Measurements from ENCODE around the gene EFCAB9.
"Not testable (repeated sequence)": the region's sequence is repeated elsewhere in the genome, so short reads cannot be mapped to it uniquely, and the experiment has no call there.

Gene EFCAB9

GRCh38 chr5:172193872-172194271 is at the start of gene EFCAB9:
TSS of gene EFCAB9 (plus strand) at chr5:172194172. CDS start at chr5:172194173, 1 bp downstream.
- Histone ChIP-seq H3K36me3 (no peaks in the 10 kb centered on the region), H3K9ac (no peak within 1 kb of the TSS), H3K4me3 (no peak within 1 kb of the TSS), H4K20me1 (no peaks in the 10 kb centered on the region), H3K27ac (no peak within 1 kb of the TSS), H3K27me3 (no peaks in the 10 kb centered on the region), H3K9me3 (no peaks in the 10 kb centered on the region), H3K4me1 (peaks cover 5% of the 10 kb centered on the region), H3K4me2 (no peak within 1 kb of the TSS)
- no peak for TF ChIP-seq Cebpa-rat (IDR thresholded peaks at IDR 0.05)

GRCh38 chr5:172144291-172144815 is 49.6 kb upstream of the EFCAB9 start:
- peak overlapping the region; percentile 73 for H3K4me2 ChIP-seq
- 0 out of 2 replicates have a peak overlapping the region, but pooled peaks have one; percentile 20 for H3K9ac ChIP-seq
- peak overlapping the region; percentile 69 for H3K27ac ChIP-seq
- H4K20me1 ChIP-seq = peaks cover 100% of the 10 kb centered on the region
- peaks cover 84% of the 10 kb centered on the region for H3K4me1 ChIP-seq
- H3K9me3 ChIP-seq = no peaks in the 10 kb centered on the region
- H3K4me3 ChIP-seq = no peak overlapping the region
- TF ChIP-seq Cebpa-rat (IDR thresholded peaks at IDR 0.05) = no peak
- H3K27me3 ChIP-seq = no peaks in the 10 kb centered on the region
- peaks cover 81% of the 10 kb centered on the region for H3K36me3 ChIP-seq

DNA sequence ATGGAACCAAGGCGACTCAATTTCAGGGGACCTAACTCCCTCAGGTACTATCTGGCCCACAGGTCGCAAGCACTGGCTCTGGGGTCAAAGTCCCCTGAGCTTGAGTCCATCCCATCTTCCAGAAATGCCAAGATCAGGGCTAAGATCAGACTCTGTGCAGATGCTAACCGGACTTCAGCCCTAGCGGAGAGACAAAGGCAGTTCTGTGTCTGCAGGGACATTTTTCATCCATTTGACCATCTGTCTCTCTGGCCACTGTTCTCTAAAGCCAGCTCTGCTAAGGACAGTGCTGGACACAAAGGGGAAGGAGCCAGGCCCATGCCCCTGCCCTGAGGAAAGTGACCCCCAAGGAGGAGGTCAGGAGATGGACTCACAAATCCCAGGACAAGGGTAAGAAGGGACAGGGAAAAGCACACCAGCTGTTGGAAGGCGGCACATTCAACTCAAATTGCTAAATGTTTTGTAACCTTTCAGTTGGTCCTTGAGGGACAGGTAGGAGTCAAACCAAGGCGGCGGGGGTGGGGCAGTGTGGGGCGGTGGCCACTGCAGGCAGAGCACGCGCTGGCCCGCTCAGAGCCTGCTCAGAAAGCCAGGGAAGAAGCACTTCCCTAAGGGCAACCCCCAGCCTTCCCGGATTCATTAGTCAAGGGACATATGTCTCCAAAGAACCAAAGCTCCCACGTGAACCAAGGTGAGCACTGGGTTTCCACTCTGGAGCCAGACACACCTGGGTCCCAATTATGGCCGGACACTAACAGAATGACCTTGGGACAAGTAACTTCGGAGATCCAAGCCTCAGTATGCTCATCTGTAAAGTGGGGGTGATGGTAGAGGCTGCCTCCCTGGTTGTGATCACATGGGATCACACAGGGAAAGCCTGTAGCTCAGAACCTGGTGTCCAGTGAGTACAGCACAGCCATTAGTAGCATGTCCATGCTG is 48.8 kb upstream of the EFCAB9 start:
- Histone ChIP-seq H3K27me3 (no peaks in the 10 kb centered on the region), H3K27ac (peak overlapping the region; percentile 69), H3K36me3 (peaks cover 86% of the 10 kb centered on the region), H3K4me3 (no peak overlapping the region), H3K4me2 (peak overlapping the region; percentile 73), H3K4me1 (peaks cover 88% of the 10 kb centered on the region), H4K20me1 (peaks cover 97% of the 10 kb centered on the region), H3K9me3 (no peaks in the 10 kb centered on the region), H3K9ac (peak overlapping the region; percentile 20; the same call in 1 of the 2 replicates)
- no peak for TF ChIP-seq Cebpa-rat (IDR thresholded peaks at IDR 0.05)

DNA sequence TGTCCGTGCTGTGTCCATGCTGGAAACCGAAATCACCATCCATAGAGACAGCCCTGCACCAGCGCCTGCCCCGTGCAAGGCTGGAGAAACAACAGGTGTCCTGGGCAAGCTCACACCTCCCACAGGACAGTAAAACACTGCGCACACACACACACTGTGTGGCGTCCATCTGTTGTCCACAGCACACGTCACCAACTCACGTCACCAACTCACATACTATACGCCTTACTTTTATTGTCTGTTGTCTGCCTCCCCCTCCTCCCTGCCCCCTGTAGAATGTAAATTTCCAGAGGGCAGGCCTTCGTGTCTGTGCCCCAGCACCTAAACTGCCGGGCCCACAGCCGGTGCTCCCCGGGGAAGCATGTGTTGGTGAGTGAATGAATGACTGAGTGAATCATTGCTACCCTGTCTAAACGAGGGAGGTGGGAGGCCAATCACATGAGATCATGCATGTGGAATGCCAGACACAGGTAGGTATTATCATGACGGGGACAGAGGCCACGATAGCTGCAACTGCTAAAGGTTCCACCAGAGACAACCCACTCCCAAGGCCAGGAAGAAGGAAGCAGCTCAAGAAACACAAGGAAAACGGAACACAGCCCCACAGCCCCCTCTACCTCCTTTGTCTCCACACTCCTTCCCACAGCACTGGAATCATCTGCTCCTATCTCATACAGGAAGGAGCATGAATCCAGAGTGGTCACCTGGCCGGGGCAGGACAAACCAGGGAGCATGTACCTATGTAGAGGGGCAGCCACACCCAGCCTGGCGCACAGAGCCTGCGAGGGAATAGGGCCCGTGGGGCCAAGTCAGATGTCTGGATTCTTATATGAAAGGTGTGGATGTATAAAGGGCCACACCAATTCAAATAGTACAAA is 47.9 kb upstream of the EFCAB9 start:
- peaks cover 97% of the 10 kb centered on the region for H4K20me1 ChIP-seq
- no peak for TF ChIP-seq Cebpa-rat (IDR thresholded peaks at IDR 0.05)
- peak overlapping the region; percentile 73 for H3K4me2 ChIP-seq
- H3K36me3 ChIP-seq = peaks cover 77% of the 10 kb centered on the region
- peaks cover 89% of the 10 kb centered on the region for H3K4me1 ChIP-seq
- 0 out of 2 replicates have a peak overlapping the region, but pooled peaks have one; percentile 55 for H3K27ac ChIP-seq
- H3K9me3 ChIP-seq = no peaks in the 10 kb centered on the region
- no peaks in the 10 kb centered on the region for H3K27me3 ChIP-seq
- no peak overlapping the region for H3K4me3 ChIP-seq
- 0 out of 2 replicates have a peak overlapping the region, but pooled peaks have one; percentile 42 for H3K9ac ChIP-seq

DNA sequence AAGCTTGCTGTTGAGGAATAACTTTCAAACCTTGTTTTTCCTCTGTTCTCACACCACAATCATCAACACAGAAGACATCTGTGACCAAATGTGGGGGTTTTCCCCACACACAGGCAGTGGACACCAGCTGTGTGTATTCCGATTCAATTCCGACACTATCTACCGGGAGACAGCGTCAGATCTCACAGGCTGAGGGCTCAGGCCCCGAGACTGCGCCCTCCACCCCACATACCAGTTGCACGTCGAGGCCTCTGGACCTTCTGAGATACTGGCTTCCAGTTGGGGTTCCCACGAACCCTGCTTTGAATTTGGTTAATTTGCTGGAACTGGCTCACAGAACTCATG is 47.3 kb upstream of the EFCAB9 start:
- H3K4me1 ChIP-seq = peaks cover 89% of the 10 kb centered on the region

GRCh38 chr5:172147857-172148256 is 46.1 kb upstream of the EFCAB9 start:
- Histone ChIP-seq H3K27me3 (no peaks in the 10 kb centered on the region), H3K4me3 (no peak overlapping the region), H3K27ac (peak overlapping the region; percentile 55), H3K4me2 (peak overlapping the region; percentile 73), H3K9me3 (no peaks in the 10 kb centered on the region), H4K20me1 (peaks cover 97% of the 10 kb centered on the region), H3K36me3 (peaks cover 72% of the 10 kb centered on the region), H3K4me1 (peaks cover 86% of the 10 kb centered on the region), H3K9ac (0 out of 2 replicates have a peak overlapping the region, but pooled peaks have one; percentile 42)
- no peak for TF ChIP-seq Cebpa-rat (IDR thresholded peaks at IDR 0.05)

More for the DNA sequence above, 47.3 kb upstream of the EFCAB9 start:
- Histone ChIP-seq H3K4me2 (peak overlapping the region; percentile 73), H3K9me3 (no peaks in the 10 kb centered on the region), H3K27ac (0 out of 2 replicates have a peak overlapping the region, but pooled peaks have one; percentile 55), H3K36me3 (peaks cover 74% of the 10 kb centered on the region), H3K4me3 (no peak overlapping the region), H4K20me1 (peaks cover 97% of the 10 kb centered on the region), H3K9ac (0 out of 2 replicates have a peak overlapping the region, but pooled peaks have one; percentile 42), H3K27me3 (no peaks in the 10 kb centered on the region)
- no peak for TF ChIP-seq Cebpa-rat (IDR thresholded peaks at IDR 0.05)

DNA sequence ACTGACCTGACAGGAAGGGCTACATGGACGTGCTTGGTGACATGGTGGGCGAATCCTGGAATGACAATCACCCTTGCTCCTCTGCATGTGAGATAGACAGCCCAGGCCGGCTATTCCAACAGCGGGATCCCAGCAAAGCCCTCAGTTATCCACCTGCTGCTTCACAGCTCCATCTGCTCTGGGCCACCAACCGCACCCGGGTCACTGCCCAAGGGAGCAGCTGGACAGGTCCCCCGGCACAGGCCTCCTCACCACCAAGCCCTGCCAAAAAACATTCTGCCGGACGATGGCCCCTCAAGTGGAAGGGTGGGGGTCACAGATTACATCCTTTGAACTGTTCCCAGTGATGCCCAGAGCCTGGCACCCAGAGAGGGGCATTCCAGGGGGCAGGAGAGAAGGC is 45.6 kb upstream of the EFCAB9 start:
- Histone ChIP-seq H4K20me1 (peaks cover 97% of the 10 kb centered on the region), H3K9ac (no peak overlapping the region), H3K36me3 (peaks cover 72% of the 10 kb centered on the region), H3K4me2 (peak overlapping the region; percentile 73; the same call in 1 of the 2 replicates), H3K4me1 (peaks cover 83% of the 10 kb centered on the region), H3K27ac (peak overlapping the region; percentile 27; the same call in 1 of the 2 replicates), H3K27me3 (no peaks in the 10 kb centered on the region), H3K4me3 (no peak overlapping the region), H3K9me3 (no peaks in the 10 kb centered on the region)
- TF ChIP-seq Cebpa-rat (IDR thresholded peaks at IDR 0.05) = no peak

DNA sequence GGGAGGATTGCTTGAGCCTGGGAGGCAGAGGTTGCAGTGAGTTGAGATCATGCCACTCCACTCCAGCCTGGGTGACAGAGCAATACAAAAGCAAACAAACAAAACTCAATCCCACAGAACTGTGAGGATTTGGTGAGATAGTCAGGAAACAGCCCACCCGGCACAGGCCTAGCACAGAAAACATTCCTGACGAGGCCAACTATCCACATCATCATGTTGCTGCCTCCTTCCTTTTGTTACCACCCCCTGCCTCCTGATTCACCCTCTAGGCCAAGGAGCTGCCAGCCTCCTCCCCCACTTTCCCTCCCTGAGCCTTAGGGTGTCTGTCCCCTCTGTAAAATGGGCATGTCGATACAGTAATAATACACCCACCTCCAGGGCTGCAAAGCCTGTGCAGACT is 44.9 kb upstream of the EFCAB9 start:
- Histone ChIP-seq H3K4me3 (no peak overlapping the region), H3K4me1 (peaks cover 83% of the 10 kb centered on the region), H3K27ac (peak overlapping the region; percentile 27; the same call in 1 of the 2 replicates), H3K9ac (no peak overlapping the region), H3K27me3 (no peaks in the 10 kb centered on the region), H3K9me3 (no peaks in the 10 kb centered on the region), H3K4me2 (no peak overlapping the region), H3K36me3 (peaks cover 73% of the 10 kb centered on the region), H4K20me1 (peaks cover 97% of the 10 kb centered on the region)
- no peak for TF ChIP-seq Cebpa-rat (IDR thresholded peaks at IDR 0.05)

DNA sequence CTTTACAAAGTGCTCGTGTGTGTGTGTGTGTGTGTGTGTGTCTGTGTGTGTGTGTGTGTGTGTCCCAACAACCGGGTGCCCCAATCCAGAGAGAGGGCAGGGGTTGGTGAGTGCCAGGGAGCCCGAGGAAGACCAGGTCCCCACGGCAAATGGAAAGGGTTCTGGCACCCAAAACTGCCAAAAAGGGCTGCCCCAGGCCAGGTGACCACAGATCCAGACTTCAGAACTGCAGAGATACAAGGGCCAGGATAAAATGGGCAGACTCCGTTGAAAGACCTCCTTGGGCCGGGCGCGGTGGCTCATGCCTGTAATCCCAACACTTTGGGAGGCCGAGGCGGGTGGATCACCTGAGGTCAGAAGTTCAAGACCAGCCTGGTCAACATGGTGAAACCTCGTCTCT is 44.5 kb upstream of the EFCAB9 start:
- H4K20me1 ChIP-seq = peaks cover 97% of the 10 kb centered on the region
- peak overlapping the region; percentile 27; the same call in 1 of the 2 replicates for H3K27ac ChIP-seq
- peaks cover 77% of the 10 kb centered on the region for H3K36me3 ChIP-seq
- not testable (repeated sequence) for H3K9ac ChIP-seq, H3K4me2 ChIP-seq, H3K4me3 ChIP-seq, H3K9me3 ChIP-seq, H3K27me3 ChIP-seq
- peaks cover 83% of the 10 kb centered on the region for H3K4me1 ChIP-seq
